GM19043 (cell line): Measurements from ENCODE around the gene MKI67.
"Not testable (repeated sequence)": the region's sequence is repeated elsewhere in the genome, so short reads cannot be mapped to it uniquely, and the experiment has no call there.

Experiments
- ATAC-seq: cut with Tn5 transposase; IDR thresholded peaks from one replicate; pipeline ENCODE4 v1.9.1; 2021; ENCODE audit warnings: low read depth; ENCODE audit not compliant: unreplicated experiment

The MKI67 gene, protein sequence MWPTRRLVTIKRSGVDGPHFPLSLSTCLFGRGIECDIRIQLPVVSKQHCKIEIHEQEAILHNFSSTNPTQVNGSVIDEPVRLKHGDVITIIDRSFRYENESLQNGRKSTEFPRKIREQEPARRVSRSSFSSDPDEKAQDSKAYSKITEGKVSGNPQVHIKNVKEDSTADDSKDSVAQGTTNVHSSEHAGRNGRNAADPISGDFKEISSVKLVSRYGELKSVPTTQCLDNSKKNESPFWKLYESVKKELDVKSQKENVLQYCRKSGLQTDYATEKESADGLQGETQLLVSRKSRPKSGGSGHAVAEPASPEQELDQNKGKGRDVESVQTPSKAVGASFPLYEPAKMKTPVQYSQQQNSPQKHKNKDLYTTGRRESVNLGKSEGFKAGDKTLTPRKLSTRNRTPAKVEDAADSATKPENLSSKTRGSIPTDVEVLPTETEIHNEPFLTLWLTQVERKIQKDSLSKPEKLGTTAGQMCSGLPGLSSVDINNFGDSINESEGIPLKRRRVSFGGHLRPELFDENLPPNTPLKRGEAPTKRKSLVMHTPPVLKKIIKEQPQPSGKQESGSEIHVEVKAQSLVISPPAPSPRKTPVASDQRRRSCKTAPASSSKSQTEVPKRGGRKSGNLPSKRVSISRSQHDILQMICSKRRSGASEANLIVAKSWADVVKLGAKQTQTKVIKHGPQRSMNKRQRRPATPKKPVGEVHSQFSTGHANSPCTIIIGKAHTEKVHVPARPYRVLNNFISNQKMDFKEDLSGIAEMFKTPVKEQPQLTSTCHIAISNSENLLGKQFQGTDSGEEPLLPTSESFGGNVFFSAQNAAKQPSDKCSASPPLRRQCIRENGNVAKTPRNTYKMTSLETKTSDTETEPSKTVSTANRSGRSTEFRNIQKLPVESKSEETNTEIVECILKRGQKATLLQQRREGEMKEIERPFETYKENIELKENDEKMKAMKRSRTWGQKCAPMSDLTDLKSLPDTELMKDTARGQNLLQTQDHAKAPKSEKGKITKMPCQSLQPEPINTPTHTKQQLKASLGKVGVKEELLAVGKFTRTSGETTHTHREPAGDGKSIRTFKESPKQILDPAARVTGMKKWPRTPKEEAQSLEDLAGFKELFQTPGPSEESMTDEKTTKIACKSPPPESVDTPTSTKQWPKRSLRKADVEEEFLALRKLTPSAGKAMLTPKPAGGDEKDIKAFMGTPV (N-terminal part only)

GRCh38 chr10:128125944-128126764 lies at the start of gene MKI67:
TSS of gene MKI67 (minus strand) at chr10:128126423. CDS start at chr10:128125667, 756 bp downstream.
- ATAC-seq = peak; percentile 83

GRCh38 chr10:128174581-128175559 lies 48.6 kb upstream of the MKI67 start:
- no peak for ATAC-seq

GRCh38 chr10:128173386-128173785 lies 47.2 kb upstream of the MKI67 start:
- no peak for ATAC-seq

DNA sequence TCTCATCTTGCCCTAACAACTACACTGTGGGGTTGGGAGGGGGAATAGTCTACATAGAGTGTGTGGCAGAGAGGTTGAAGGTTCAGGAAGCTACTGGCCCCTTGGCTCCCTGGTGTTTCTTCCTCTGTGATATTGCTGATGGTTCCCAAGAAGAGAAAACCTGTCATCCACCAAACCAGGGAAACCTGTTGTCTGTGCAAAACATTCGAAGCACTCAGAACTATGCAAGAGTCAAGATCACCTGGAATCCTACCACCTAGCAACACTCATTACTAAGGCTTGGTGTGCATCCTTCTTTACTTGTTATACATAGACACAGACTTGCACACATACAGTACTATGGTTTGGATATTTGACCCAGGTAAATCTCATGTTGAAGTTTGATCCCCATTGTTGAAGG lies 46.5 kb upstream of the MKI67 start:
- ATAC-seq = no peak

GRCh38 chr10:128169811-128170379 lies 43.7 kb upstream of the MKI67 start:
- ATAC-seq = no peak

DNA sequence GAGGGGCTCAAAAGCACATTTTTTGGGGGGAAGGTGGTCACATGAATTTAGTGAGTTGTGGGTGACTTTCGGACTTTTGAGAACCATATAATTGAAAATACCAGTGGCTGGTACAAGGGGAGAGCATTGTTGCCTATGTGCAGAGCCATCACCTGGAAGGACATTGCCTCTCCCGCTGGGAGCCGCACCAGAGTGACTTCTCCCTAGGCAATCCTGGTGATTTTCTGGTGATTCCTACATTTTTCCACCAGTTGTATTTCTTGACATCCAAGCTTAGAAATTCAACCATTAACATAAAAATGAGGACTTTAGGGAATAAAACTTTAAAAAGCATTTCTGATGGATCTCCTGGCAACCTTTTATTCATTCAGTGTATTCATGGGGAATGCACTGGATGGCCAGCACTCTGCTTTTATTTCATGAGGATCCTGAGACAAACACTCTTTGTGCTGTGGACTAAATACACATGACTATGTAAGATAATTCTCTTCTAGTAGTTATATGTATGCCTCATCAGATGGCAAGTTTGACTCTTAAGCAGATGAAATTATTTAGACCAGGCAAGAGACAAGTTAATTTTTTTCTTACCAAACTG lies 41.8 kb upstream of the MKI67 start:
- ATAC-seq = no peak

DNA sequence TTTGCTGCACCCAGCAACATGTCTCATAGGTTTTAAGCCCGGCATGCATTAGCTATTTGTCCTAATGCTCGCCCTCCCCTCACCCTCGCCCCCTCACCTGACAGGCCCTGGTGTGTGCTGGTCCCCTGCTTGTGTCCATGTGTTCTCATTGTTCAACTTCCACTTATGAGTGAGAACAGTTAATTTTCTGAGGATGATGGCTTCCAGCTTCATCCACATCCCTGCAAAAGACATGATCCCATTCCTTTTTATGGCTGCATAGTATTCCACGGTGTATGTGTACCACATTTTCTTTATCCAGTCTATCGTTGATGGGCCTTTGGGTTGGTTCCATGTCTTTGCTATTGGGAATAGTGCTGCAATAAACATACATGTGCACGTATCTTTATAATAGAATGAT lies 40.9 kb upstream of the MKI67 start:
- ATAC-seq = not testable (repeated sequence)

DNA sequence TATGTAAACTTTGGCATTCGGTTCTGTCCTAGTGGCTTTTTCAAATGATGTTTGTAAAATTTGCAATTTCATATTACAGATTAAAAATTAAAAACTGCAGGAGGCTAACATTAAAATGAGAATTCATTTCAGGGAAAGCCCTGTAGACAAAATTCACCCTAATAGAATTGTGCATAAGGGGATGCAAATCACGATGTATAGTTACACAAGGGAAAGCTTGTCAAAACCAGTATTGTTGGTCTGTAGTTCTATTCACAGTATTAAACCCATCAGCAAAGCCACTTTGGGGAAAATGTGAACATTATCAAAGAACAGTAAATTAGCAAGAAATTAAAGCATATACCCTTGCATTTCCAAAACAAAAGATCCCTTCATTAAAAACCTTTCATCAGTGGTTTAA lies 39.9 kb upstream of the MKI67 start:
- ATAC-seq = no peak

GRCh38 chr10:128165536-128165935 lies 39.3 kb upstream of the MKI67 start:
- no peak for ATAC-seq

GRCh38 chr10:128163701-128164100 lies 37.5 kb upstream of the MKI67 start:
- ATAC-seq = no peak

DNA sequence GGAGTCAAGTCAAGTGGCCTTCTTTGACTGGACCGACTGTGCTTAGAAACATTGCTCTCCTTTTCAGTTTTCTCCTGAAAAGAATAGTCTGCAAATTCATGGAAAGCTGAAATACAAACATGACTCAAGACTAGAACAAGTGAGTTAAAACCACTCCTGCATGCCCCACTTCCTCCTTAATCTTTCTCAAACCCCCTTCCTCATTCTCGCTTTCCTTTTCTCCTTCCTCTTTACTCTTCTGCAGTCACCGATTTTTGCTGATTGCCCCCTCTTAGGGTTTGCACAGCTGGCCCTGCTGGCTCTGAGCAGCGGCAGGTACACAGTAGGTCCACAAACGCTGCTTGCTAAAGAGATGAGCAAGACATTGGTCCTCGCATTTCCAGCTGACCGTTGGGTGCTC lies 34.8 kb upstream of the MKI67 start:
- ATAC-seq = no peak

- no peak for ATAC-seq
These were observed 34.1 kb upstream of the MKI67 start for GRCh38 chr10:128160297-128160711.

- ATAC-seq = no peak
These were observed 32.0 kb upstream of the MKI67 start for GRCh38 chr10:128158021-128158795.

- ATAC-seq = no peak
These were observed 31.0 kb upstream of the MKI67 start for GRCh38 chr10:128156999-128157755.

DNA sequence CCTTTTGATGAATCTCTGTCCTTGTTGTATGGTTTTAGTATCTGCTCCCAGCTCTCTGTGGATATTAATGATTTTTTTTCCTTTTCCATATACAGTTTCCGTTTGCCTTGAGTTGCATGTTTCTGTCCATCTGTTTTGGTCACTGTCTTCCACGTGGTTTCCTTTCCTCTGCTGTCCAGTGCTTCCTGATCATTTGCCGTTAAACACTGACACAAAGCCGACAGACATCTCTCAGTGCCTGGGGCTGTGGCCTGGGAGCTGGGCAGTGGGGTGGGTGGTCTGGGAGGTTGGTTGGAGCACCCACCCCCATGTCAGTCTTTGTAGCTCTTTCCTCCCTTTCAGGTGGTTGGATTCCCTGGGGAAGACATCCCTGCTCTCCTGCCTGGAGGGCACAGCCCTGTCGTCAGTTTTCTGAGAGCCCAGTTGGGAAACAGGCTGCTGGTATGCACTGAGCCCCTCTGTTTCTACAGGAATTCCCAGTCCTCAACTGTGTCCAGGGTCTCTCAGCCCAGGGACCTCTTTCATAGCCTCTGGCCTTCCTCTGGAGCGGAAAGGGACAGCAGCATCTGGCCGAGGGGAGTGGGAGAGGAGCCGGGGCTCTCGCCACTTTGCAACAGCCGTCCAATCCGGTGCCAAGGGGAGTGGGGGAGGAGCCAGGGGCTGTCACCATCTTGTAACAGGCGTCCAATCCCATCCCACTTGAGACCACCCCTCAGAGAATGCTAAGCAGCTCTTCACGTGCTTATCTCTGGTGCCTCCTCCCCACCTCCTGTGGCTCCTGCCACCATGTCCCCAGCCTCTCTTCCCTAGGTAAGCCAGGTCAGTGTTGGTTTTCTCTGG lies 26.7 kb upstream of the MKI67 start:
- no peak for ATAC-seq

DNA sequence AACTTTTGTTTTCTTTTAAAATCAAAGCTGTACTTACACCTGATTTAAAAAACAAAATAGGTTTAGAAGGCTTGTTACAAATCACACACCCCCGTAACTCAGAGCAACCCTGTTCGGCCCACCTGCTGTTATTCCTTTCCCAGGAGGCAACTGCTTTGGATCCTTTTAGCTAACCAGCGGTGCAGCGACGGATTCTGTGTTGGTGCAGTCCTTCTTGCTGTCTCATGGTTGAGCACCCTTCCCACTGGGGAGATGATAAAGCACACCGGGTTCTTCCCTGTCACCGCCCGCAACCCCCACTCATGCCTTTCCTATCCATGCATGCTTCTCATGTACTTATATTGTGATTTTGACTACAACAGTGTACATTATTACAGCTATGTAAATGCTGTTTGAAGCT lies 24.8 kb upstream of the MKI67 start:
- no peak for ATAC-seq
